IMR-90 (cell line): ENCODE measurements around the gene IWS1. TPM values are rescaled to one million over a fixed set of nuclear protein-coding genes. Genes with fewer than 3 reads are reported as not detected.

Experiments
- ATAC-seq: fragments of 200-7000 bp; cut with Tn5 transposase; 2 replicates; pipeline ENCODE4 v1.9.1; 2020; ENCODE audit warnings: low read depth, mild to moderate bottlenecking, moderate library complexity
- BruUV-seq: library from RNA; stranded (reverse); fragments of 400-500 nt; replicated peaks from 2 replicates; lab custom pipeline; 2021; lab: Mats Ljungman, UMichigan
- CTCF ChIA-PET: fragments of 300-600 bp; formaldehyde crosslinking; extraction: SDS; loops from one replicate; lab custom pipeline; 2021; ENCODE audit warnings: antibody characterized with exemption; lab: Yijun Ruan, JAX
- POLR2A ChIA-PET: fragments of 300-600 bp; sonication (Branson Sonifier 250); formaldehyde crosslinking; loops from one replicate; lab custom pipeline; 2022; ENCODE audit warnings: antibody characterized with exemption; ENCODE audit not compliant: unreplicated experiment; lab: Charles Lee
- DNase-seq: peaks from one replicate; pipeline ENCODE4 v3.0.0; 2013
- H2AFZ ChIP-seq: replicated peaks from 2 replicates; pipeline ENCODE3; 2013; ENCODE audit warnings: low read length, mild to moderate bottlenecking; ENCODE audit not compliant: poor library complexity
- H2AK5ac ChIP-seq: 2 replicates; pipeline ENCODE4 v1.6.1; 2013; ENCODE audit warnings: low read depth, low read length, inconsistent platforms
- H2AK9ac ChIP-seq: replicated peaks from 2 replicates; pipeline ENCODE3; 2013; ENCODE audit warnings: mild to moderate bottlenecking, low read depth, low read length, moderate library complexity; ENCODE audit not compliant: poor library complexity
- H2BK120ac ChIP-seq: 2 replicates; pipeline ENCODE4 v1.6.1; 2013; ENCODE audit warnings: low read depth, low read length, inconsistent platforms
- H2BK15ac ChIP-seq: 3 replicates; pipeline ENCODE4 v1.6.1; 2013; ENCODE audit warnings: low read depth, low read length, inconsistent platforms
- H2BK20ac ChIP-seq: 2 replicates; pipeline ENCODE4 v1.6.1; 2013; ENCODE audit warnings: low read depth, mild to moderate bottlenecking, inconsistent platforms, low read length, moderate library complexity
- H2BK5ac ChIP-seq: 2 replicates; pipeline ENCODE4 v1.6.1; 2013; ENCODE audit warnings: mild to moderate bottlenecking, low read depth, low read length, inconsistent platforms; ENCODE audit not compliant: poor library complexity, severe bottlenecking
- H3K14ac ChIP-seq: replicated peaks from 2 replicates; pipeline ENCODE4 v1.6.1; 2013; ENCODE audit warnings: low read depth, low read length, inconsistent platforms
- H3K18ac ChIP-seq: 2 replicates; pipeline ENCODE4 v1.6.1; 2013; ENCODE audit warnings: low read depth, low read length, control low read depth
- H3K23ac ChIP-seq: 2 replicates; pipeline ENCODE4 v1.6.1; 2013; ENCODE audit warnings: low read depth, low read length, inconsistent platforms
- H3K27ac ChIP-seq: 2 replicates; pipeline ENCODE4 v1.5.1; 2013; ENCODE audit warnings: mild to moderate bottlenecking, control low read depth, low read length; ENCODE audit not compliant: insufficient read depth
- H3K27me3 ChIP-seq: 2 replicates; pipeline ENCODE4 v1.6.1; 2013; ENCODE audit warnings: low read length; ENCODE audit not compliant: control insufficient read depth, insufficient read depth
- H3K36me3 ChIP-seq: 2 replicates; pipeline ENCODE4 v1.6.1; 2013; ENCODE audit warnings: low read length, mixed read lengths; ENCODE audit not compliant: control insufficient read depth, insufficient read depth
- H3K4ac ChIP-seq: 2 replicates; pipeline ENCODE4 v1.6.1; 2013; ENCODE audit warnings: low read depth, low read length, inconsistent platforms
- H3K4me1 ChIP-seq: 2 replicates; pipeline ENCODE4 v1.6.1; 2013; ENCODE audit warnings: low read length, mixed read lengths; ENCODE audit not compliant: control insufficient read depth, insufficient read depth
- H3K4me2 ChIP-seq: 2 replicates; pipeline ENCODE4 v1.6.1; 2013; ENCODE audit warnings: low read depth, mild to moderate bottlenecking, control low read depth, low read length, moderate library complexity
- H3K4me3 ChIP-seq: 2 replicates; pipeline ENCODE4 v1.5.1; 2013; ENCODE audit warnings: low read depth, mild to moderate bottlenecking, control low read depth, low read length, moderate library complexity; ENCODE audit not compliant: insufficient read depth
- H3K56ac ChIP-seq: 2 replicates; pipeline ENCODE4 v1.6.1; 2013; ENCODE audit warnings: low read length, inconsistent platforms; ENCODE audit not compliant: insufficient read depth; ENCODE audit errors: extremely low read depth
- H3K79me1 ChIP-seq, 2 experiments: 2 replicates each; pipeline ENCODE4 v1.6.1; 2013; ENCODE audit warnings: low read length in 2 of 2, inconsistent platforms in 1 of 2, low read depth in 1 of 2
- H3K9ac ChIP-seq: 2 replicates; pipeline ENCODE4 v1.6.1; 2013; ENCODE audit warnings: low read depth, low read length, control low read depth
- H3K9me1 ChIP-seq: 2 replicates; pipeline ENCODE4 v1.6.1; 2013; ENCODE audit warnings: low read length, inconsistent platforms; ENCODE audit not compliant: insufficient read depth
- H3K9me3 ChIP-seq: 2 replicates; pipeline ENCODE4 v1.6.1; 2013; ENCODE audit warnings: low read length; ENCODE audit not compliant: control insufficient read depth, insufficient read depth
- H4K20me1 ChIP-seq: 2 replicates; pipeline ENCODE4 v1.6.1; 2013; ENCODE audit warnings: low read length, inconsistent platforms; ENCODE audit not compliant: insufficient read depth
- H4K5ac ChIP-seq: 2 replicates; pipeline ENCODE4 v1.6.1; 2013; ENCODE audit warnings: mild to moderate bottlenecking, low read depth, low read length, control low read depth
- H4K8ac ChIP-seq, 2 experiments: 2 replicates each; pipeline ENCODE4 v1.6.1; 2013; ENCODE audit warnings: low read depth in 2 of 2, low read length in 2 of 2, control low read depth in 1 of 2, inconsistent platforms in 1 of 2
- H4K91ac ChIP-seq: 2 replicates; pipeline ENCODE4 v1.6.1; 2013; ENCODE audit warnings: low read depth, low read length, inconsistent platforms; ENCODE audit not compliant: insufficient read depth
- BHLHE40 ChIP-seq: fragments of 150-350 bp; IDR thresholded peaks from 2 replicates; pipeline ENCODE4 v1.6.1; 2016; ENCODE audit warnings: mild to moderate bottlenecking, low read depth, low read length
- CHD1 ChIP-seq: IDR thresholded peaks from 2 replicates; pipeline ENCODE4 v1.6.1; 2012; ENCODE audit warnings: low read depth, low read length, improper control_type of control experiment
- CTCF ChIP-seq: conservative IDR thresholded peaks from 2 replicates; pipeline ENCODE4 v1.5.1; 2012; ENCODE audit warnings: mild to moderate bottlenecking, low read depth, low read length, improper control_type of control experiment
- FOS ChIP-seq: fragments of 150-350 bp; IDR thresholded peaks from 2 replicates; pipeline ENCODE4 v1.6.1; 2016; ENCODE audit warnings: low read depth, low read length
- MAFK ChIP-seq: IDR thresholded peaks from 2 replicates; pipeline ENCODE4 v1.6.1; 2012; ENCODE audit warnings: low read depth, low read length, improper control_type of control experiment
- NFE2L2 ChIP-seq: fragments of 150-350 bp; IDR thresholded peaks from 2 replicates; pipeline ENCODE4 v1.6.1; 2016; ENCODE audit warnings: low read depth, mild to moderate bottlenecking, low read length
- POLR2A ChIP-seq: IDR thresholded peaks from 2 replicates; pipeline ENCODE4 v1.6.1; 2012; ENCODE audit warnings: mild to moderate bottlenecking, low read depth, low read length
- RCOR1 ChIP-seq: IDR thresholded peaks from 2 replicates; pipeline ENCODE4 v1.6.1; 2012; ENCODE audit warnings: mild to moderate bottlenecking, low read length, improper control_type of control experiment; ENCODE audit not compliant: insufficient replicate concordance
- RFX5 ChIP-seq: IDR thresholded peaks from 2 replicates; pipeline ENCODE4 v1.8.0; 2012; ENCODE audit warnings: low read depth, mild to moderate bottlenecking, low read length, moderate library complexity
- USF2 ChIP-seq: fragments of 150-350 bp; IDR thresholded peaks from 2 replicates; pipeline ENCODE4 v1.6.1; 2017; ENCODE audit warnings: mild to moderate bottlenecking, antibody characterized with exemption, low read length, low read depth
- WGBS, 2 experiments: methylation state at CpG; one replicate each; pipeline versions ENCODE4 v1.1.5 to v1.1.7; 2013; ENCODE audit warnings: missing lambda C conversion rate in 2 of 2; ENCODE audit not compliant: insufficient read length in 1 of 2; ENCODE audit errors: extremely low coverage in 2 of 2; 5-methylcytosine and 5-hydroxymethylcytosine counted together
- dilution Hi-C: fragments of 300-500 bp; cut with HindIII; formaldehyde crosslinking; loops from one replicate; pipeline ENCODE4 v1.14.3; 2018; ENCODE audit warnings: low sequenced_read_pairs; ENCODE audit not compliant: unreplicated experiment
- in situ Hi-C: fragments of 300-500 bp; cut with MboI; formaldehyde crosslinking; loops from 3 replicates; pipeline ENCODE4 v1.14.3; 2019; ENCODE audit warnings: low sequenced_read_pairs, inconsistent platforms, mixed read lengths
- intact Hi-C: fragments of 100-400 bp; cut with micrococcal nuclease; formaldehyde crosslinking; loops from 2 replicates; pipeline ENCODE4 v1.10.0; 2022
- polyA plus RNA-seq, 3 experiments: library from polyadenylated mRNA; depleted of rRNA; stranded (reverse); fragments of >200 nt; gene quantifications; 2 replicates each; pipeline ENCODE4 v1.2.3, GENCODE V29; 2012; ENCODE audit warnings: low replicate concordance in 1 of 3
- total RNA-seq: library from RNA; depleted of rRNA; stranded (reverse); fragments of >200 nt; gene quantifications from 2 replicates; pipeline ENCODE4 v1.2.3, GENCODE V29; 2012

The IWS1 gene
- total and polyA plus RNA-seq, 2 of the 4 experiments (the other 2 are of a cell fraction), result 31.5 to 52.5 TPM

- in situ Hi-C loops (no loop called here), intact Hi-C loops (no loop called here), dilution Hi-C loops (no loop called here)
- 95% methylated on average over 4 of the region's 12 CpGs; no CpG with 5 or more reads in 1 of the 2 experiments for WGBS, 2 experiments
- Histone ChIP-seq H3K23ac (no peak overlapping the region), H3K9ac (no peak overlapping the region), H3K27ac (no peak overlapping the region), H2BK120ac (no peak overlapping the region), H2BK5ac (no peak overlapping the region), H2AK9ac (no peak overlapping the region), H3K18ac (no peak overlapping the region), H3K4ac (no peak overlapping the region), H3K9me3 (no peaks in the 10 kb centered on the region), H3K9me1 (no peaks in the 10 kb centered on the region; the same call in 1 of the 2 replicates), H3K4me2 (no peak overlapping the region), H4K91ac (no peak overlapping the region), H2BK20ac (no peak overlapping the region), H3K14ac (no peak overlapping the region), H2AFZ (no peak overlapping the region), H3K27me3 (no peaks in the 10 kb centered on the region), H3K36me3 (no peaks in the 10 kb centered on the region), H3K4me3 (no peak overlapping the region), H2AK5ac (no peak overlapping the region), H2BK15ac (no peak overlapping the region), H3K56ac (no peak overlapping the region), H4K20me1 (no peaks in the 10 kb centered on the region), H3K4me1 (0 out of 2 replicates have a peak, but pooled peaks cover 3% of the 10 kb centered on the region), H4K5ac (no peak overlapping the region), H3K79me1 (no peaks in the 10 kb centered on the region), H4K8ac (no peak overlapping the region)
- POLR2A ChIA-PET, result no interaction called here
- TF ChIP-seq POLR2A, result no peak
- TF ChIP-seq RFX5, result no peak
- no peak for TF ChIP-seq FOS
- TF ChIP-seq CTCF, result no peak
- no peak for TF ChIP-seq BHLHE40
- TF ChIP-seq USF2, result no peak
- no peak for TF ChIP-seq RCOR1
- TF ChIP-seq NFE2L2, result no peak
- TF ChIP-seq CHD1, result no peak
- TF ChIP-seq MAFK, result no peak
- no TSS peak for BruUV-seq
- no peak for DNase-seq
- ATAC-seq, result no peak
- CTCF ChIA-PET, result no interaction called here
Measured at GRCh38 chr2:127456960-127457359, 69.3 kb downstream of the IWS1 start.
